DOHH2 (cell line): ENCODE data around the gene CYSRT1.

Source experiments
- H3F3A ChIP-seq: fragments of 200-600 bp; sonication (generic), shearing (Covaris generic); 2 replicates; pipeline ENCODE4 v1.6.0; 2016; ENCODE audit warnings: antibody characterized with exemption, mild to moderate bottlenecking; ENCODE audit not compliant: control insufficient read depth, insufficient read depth
- H3K27ac ChIP-seq: fragments of 200-600 bp; sonication (generic); 2 replicates; pipeline ENCODE4 v1.5.1; 2014; ENCODE audit warnings: low read depth, mild to moderate bottlenecking, low read length, moderate library complexity
- H3K27me3 ChIP-seq: fragments of 200-600 bp; sonication (generic); 2 replicates; pipeline ENCODE4 v1.6.1; 2014; ENCODE audit warnings: mild to moderate bottlenecking, low read length, mixed read lengths; ENCODE audit not compliant: control insufficient read depth
- H3K36me3 ChIP-seq: fragments of 200-600 bp; sonication (generic); 2 replicates; pipeline ENCODE4 v1.6.1; 2014; ENCODE audit warnings: mild to moderate bottlenecking, low read length, moderate library complexity, mixed read lengths; ENCODE audit not compliant: control insufficient read depth
- H3K4me1 ChIP-seq: fragments of 200-600 bp; sonication (generic); 2 replicates; pipeline ENCODE4 v1.6.1; 2014; ENCODE audit warnings: mild to moderate bottlenecking, low read length, mixed read lengths; ENCODE audit not compliant: control insufficient read depth
- H3K4me2 ChIP-seq: fragments of 200-600 bp; sonication (generic); 2 replicates; pipeline ENCODE4 v1.6.0; 2014; ENCODE audit warnings: mild to moderate bottlenecking, low read length, moderate library complexity
- H3K4me3 ChIP-seq: fragments of 200-600 bp; sonication (generic); 2 replicates; pipeline ENCODE4 v1.5.1; 2014; ENCODE audit warnings: mild to moderate bottlenecking, low read length, mixed read lengths
- H3K79me2 ChIP-seq: fragments of 200-600 bp; sonication (generic); 2 replicates; pipeline ENCODE4 v1.6.1; 2014; ENCODE audit warnings: mild to moderate bottlenecking, low read length, mixed read lengths; ENCODE audit not compliant: control insufficient read depth
- H3K9me2 ChIP-seq: fragments of 200-600 bp; sonication (generic); replicated peaks from 2 replicates; pipeline ENCODE4 v1.6.1; 2014; ENCODE audit warnings: mild to moderate bottlenecking, low read length, mixed read lengths; ENCODE audit not compliant: control insufficient read depth
- H3K9me3 ChIP-seq: fragments of 200-600 bp; sonication (generic); 2 replicates; pipeline ENCODE4 v1.6.1; 2014; ENCODE audit warnings: antibody characterized with exemption, low read length, mixed read lengths; ENCODE audit not compliant: control insufficient read depth, insufficient read depth
- H4K20me1 ChIP-seq: fragments of 200-600 bp; sonication (generic); 2 replicates; pipeline ENCODE4 v1.6.0; 2014; ENCODE audit warnings: low read depth, mild to moderate bottlenecking, antibody characterized with exemption, low read length, moderate library complexity; ENCODE audit not compliant: control insufficient read depth, insufficient read depth
- EZH2phosphoT487 ChIP-seq: fragments of 200-600 bp; sonication (generic); IDR thresholded peaks from 2 replicates; pipeline ENCODE4 v1.6.1; 2017; ENCODE audit warnings: borderline replicate concordance, mild to moderate bottlenecking, antibody characterized with exemption, low read length, moderate library complexity, mixed read lengths
- TF ChIP-seq, protein P1 (sequence below): fragments of 200-600 bp; sonication (generic); IDR thresholded peaks from one replicate; pipeline ENCODE4 v1.5.1; 2014; ENCODE audit warnings: antibody characterized with exemption, mild to moderate bottlenecking, low read depth, low read length; ENCODE audit not compliant: poor library complexity, severe bottlenecking

CYSRT1 gene

DNA sequence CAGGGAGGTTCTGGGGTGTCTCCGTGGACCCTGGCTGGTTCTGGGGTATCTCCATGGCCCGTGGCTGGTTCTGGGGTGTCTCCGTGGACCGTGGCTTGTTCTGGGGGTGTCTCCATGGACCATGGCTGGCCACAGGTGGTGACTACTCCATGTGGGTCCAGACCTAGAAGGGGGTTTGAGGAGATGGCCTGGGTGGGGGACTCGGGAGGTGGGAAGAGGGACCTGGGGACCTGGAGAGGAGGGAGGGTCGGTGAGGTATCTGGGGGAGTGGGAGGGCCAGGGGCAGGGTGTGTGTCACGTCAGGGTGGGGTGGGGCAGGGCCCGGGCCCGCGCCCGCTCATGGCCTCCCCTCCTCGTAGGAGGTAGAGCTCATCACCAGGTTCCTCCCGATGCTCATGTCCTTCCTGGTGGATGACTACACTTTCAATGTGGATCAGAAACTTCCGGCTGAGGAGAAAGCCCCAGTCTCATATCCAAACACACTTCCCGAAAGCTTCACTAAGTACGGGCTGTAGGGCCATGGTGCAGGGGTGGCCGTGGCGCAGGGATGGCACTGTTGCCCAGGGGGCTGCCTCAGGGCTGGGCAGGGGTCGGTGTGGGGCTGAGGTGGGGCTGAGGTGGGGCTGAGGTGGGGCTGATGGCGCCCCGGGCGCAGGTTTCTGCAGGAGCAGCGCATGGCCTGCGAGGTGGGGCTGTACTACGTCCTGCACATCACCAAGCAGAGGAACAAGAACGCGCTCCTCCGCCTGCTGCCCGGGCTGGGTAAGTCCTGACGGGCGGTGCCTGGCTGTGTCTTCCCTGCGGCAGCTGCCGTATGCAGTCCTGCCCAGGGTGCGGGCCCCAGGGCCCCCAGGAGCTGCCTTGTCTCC, 41.8 kb downstream of the CYSRT1 start:
- H3K4me3 ChIP-seq = peak overlapping the region; percentile 75
- H3K36me3 ChIP-seq = peaks cover 72% of the 10 kb centered on the region

DNA sequence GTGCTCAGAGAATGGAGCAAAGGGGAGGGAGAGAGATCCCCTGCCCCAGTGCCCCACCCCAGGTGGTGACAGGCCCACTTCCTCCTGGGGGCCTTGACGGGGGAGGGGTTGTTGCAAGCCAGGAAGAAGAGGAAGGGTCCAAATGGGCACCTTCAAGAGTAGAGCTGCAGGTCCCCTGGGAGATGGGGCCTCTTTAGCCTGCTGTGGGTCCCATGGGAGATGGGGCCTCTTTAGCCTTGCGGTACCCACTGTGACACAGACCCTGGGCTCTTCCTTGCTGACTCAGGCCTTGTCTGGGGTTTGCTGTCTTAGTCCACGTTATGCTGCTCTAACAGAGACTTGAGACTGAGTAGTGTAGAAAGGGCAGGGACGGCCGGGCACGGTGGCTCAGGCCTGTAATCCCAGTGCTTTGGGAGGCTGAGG, 43.0 kb downstream of the CYSRT1 start:
- TF ChIP-seq EZH2phosphoT487 = no peak
- TF ChIP-seq, protein P1, sequence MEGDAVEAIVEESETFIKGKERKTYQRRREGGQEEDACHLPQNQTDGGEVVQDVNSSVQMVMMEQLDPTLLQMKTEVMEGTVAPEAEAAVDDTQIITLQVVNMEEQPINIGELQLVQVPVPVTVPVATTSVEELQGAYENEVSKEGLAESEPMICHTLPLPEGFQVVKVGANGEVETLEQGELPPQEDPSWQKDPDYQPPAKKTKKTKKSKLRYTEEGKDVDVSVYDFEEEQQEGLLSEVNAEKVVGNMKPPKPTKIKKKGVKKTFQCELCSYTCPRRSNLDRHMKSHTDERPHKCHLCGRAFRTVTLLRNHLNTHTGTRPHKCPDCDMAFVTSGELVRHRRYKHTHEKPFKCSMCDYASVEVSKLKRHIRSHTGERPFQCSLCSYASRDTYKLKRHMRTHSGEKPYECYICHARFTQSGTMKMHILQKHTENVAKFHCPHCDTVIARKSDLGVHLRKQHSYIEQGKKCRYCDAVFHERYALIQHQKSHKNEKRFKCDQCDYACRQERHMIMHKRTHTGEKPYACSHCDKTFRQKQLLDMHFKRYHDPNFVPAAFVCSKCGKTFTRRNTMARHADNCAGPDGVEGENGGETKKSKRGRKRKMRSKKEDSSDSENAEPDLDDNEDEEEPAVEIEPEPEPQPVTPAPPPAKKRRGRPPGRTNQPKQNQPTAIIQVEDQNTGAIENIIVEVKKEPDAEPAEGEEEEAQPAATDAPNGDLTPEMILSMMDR = no peak
- no peaks in the 10 kb centered on the region for H3K9me2 ChIP-seq
- peaks cover 49% of the 10 kb centered on the region for H3K79me2 ChIP-seq
- peak overlapping the region; percentile 84 for H3K27ac ChIP-seq
- H3K27me3 ChIP-seq = no peaks in the 10 kb centered on the region
- H3F3A ChIP-seq = peaks cover 25% of the 10 kb centered on the region
- peak overlapping the region; percentile 98 for H3K4me2 ChIP-seq
- H4K20me1 ChIP-seq = no peaks in the 10 kb centered on the region
- H3K4me3 ChIP-seq = peak overlapping the region; percentile 75
- H3K36me3 ChIP-seq = peaks cover 79% of the 10 kb centered on the region
- H3K4me1 ChIP-seq = peaks cover 67% of the 10 kb centered on the region
- no peaks in the 10 kb centered on the region for H3K9me3 ChIP-seq

More for the DNA sequence above, 41.8 kb downstream of the CYSRT1 start:
- Histone ChIP-seq H4K20me1 (no peaks in the 10 kb centered on the region), H3K4me2 (peak overlapping the region; percentile 98), H3K9me2 (no peaks in the 10 kb centered on the region), H3F3A (peaks cover 25% of the 10 kb centered on the region), H3K9me3 (no peaks in the 10 kb centered on the region), H3K79me2 (peaks cover 47% of the 10 kb centered on the region), H3K4me1 (peaks cover 61% of the 10 kb centered on the region), H3K27me3 (no peaks in the 10 kb centered on the region), H3K27ac (peak overlapping the region; percentile 84)
- no peak for TF ChIP-seq EZH2phosphoT487
- TF ChIP-seq, protein P1 = no peak

DNA sequence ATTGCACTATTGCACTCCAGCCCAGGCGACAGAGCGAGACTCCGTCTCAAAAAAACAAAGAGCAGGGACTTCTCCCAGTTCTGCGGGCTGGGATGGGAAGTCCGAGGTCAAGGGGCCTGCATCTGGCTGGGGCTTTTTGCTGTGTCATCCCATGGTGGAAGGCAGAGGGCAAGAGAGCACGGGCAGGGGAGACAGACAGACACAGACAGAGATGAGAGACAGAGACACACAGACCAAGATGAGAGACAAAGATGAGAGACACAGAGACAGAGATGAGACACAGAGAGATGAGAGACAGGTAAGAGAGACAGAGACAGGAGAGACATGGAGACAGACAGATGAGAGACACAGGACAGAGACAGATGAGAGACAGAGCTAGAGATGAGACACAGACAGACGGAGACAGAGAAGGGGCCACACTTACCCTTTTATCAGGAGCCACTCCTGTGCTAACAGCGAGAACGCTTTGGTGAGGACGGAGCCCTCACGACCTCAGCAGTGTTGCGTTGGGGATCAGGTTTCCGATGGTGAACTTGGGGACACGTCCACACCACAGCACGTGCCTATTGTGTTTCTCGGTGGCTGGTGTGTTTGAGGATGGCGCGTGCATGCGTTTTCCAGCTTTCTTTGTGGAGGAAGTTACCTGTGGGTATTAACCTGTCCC, 43.7 kb downstream of the CYSRT1 start:
- Histone ChIP-seq H3K27ac (peak overlapping the region; percentile 84), H3K4me2 (peak overlapping the region; percentile 98), H3K36me3 (peaks cover 83% of the 10 kb centered on the region)

More for the DNA sequence above, 43.7 kb downstream of the CYSRT1 start:
- H3K27me3 ChIP-seq = no peaks in the 10 kb centered on the region
- peaks cover 74% of the 10 kb centered on the region for H3K4me1 ChIP-seq
- TF ChIP-seq, protein P1 = no peak
- no peak for TF ChIP-seq EZH2phosphoT487
- no peaks in the 10 kb centered on the region for H3K9me3 ChIP-seq
- peak overlapping the region; percentile 75 for H3K4me3 ChIP-seq
- peaks cover 25% of the 10 kb centered on the region for H3F3A ChIP-seq
- no peaks in the 10 kb centered on the region for H3K9me2 ChIP-seq
- H4K20me1 ChIP-seq = no peaks in the 10 kb centered on the region
- H3K79me2 ChIP-seq = peaks cover 52% of the 10 kb centered on the region
